Right lobe of liver (tissue), 4 donors: ENCODE data around the gene NPPC.

Experiments used
- POLR2A ChIP-seq: fragments of 450-650 bp; IDR thresholded peaks from one replicate; pipeline ENCODE4 v1.6.1; 2017; ENCODE audit warnings: antibody characterized with exemption, mild to moderate bottlenecking
- TF ChIP-seq, protein P1 (sequence below), 4 donors: fragments of 200-600 bp in 3 of 4; fragments of 450-650 bp in 1 of 4; IDR thresholded peaks; one replicate each; pipeline versions ENCODE4 v1.5.1 to v1.8.0; 2016 to 2022; ENCODE audit warnings: antibody characterized with exemption in 4 of 4, mild to moderate bottlenecking in 2 of 4
- donor health status: DM: no; HTN: no; CAD: no.
- donor health status: DM: no; HTN: no; CAD: no.
- donor health status: DM: no; HTN: yes; CAD: no.

DNA sequence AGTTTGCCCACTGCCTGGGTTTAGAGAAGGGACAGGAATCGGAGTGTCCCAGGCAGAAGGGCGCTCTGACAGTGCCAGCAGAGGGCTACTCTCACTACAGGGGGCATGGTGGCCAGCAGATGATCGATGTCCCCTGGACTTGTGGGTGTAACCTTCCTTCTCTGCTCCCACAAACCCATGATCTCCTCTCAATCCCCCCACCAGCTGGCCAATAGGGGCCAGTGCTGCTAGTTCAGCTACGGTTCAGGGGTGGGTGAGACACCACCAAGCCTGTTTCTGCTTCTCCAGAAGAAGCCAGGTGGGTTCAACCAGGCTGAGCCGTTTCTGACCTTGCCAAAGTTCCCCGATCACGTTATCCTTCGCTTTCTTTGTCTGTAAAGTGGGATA lies 1.3 kb downstream of the NPPC start:
- TF ChIP-seq, protein P1, sequence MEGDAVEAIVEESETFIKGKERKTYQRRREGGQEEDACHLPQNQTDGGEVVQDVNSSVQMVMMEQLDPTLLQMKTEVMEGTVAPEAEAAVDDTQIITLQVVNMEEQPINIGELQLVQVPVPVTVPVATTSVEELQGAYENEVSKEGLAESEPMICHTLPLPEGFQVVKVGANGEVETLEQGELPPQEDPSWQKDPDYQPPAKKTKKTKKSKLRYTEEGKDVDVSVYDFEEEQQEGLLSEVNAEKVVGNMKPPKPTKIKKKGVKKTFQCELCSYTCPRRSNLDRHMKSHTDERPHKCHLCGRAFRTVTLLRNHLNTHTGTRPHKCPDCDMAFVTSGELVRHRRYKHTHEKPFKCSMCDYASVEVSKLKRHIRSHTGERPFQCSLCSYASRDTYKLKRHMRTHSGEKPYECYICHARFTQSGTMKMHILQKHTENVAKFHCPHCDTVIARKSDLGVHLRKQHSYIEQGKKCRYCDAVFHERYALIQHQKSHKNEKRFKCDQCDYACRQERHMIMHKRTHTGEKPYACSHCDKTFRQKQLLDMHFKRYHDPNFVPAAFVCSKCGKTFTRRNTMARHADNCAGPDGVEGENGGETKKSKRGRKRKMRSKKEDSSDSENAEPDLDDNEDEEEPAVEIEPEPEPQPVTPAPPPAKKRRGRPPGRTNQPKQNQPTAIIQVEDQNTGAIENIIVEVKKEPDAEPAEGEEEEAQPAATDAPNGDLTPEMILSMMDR (IDR thresholded peaks at IDR 0.05) = no peak
- TF ChIP-seq POLR2A = no peak
